Fibroblast of the aortic adventitia (primary cell): Measurements from ENCODE around the gene MAP6. TPM values are rescaled to one million over a fixed set of nuclear protein-coding genes. Genes with fewer than 3 reads are reported as not detected.
A peak's percentile ranks its signal among the peaks of the same experiment; 100 is the strongest.

ENCODE experiments used
- DNase-seq: peaks from one replicate; pipeline ENCODE4 v3.0.0-alpha.2; 2010; ENCODE audit warnings: low read depth
- H3K4me3 ChIP-seq: 2 replicates; pipeline ENCODE4 v1.5.1; 2011; ENCODE audit warnings: low read depth, mild to moderate bottlenecking, control low read depth, low read length, moderate library complexity
- CTCF ChIP-seq: IDR thresholded peaks from 2 replicates; pipeline ENCODE4 v1.5.1; 2011; ENCODE audit warnings: mild to moderate bottlenecking, low read length, control low read depth, inconsistent platforms; ENCODE audit not compliant: insufficient read depth
- total RNA-seq: library from RNA; depleted of rRNA; stranded (reverse); fragments of >200 nt; gene quantifications from 2 replicates; pipeline ENCODE4 v1.2.3, GENCODE V29; 2012; ENCODE audit warnings: low replicate concordance

MAP6 gene
- total RNA-seq, 1 donor: 10.0 TPM

GRCh38 chr11:75667255-75667830 is 1.5 kb downstream of the MAP6 start:
- TF ChIP-seq CTCF: no peak
- H3K4me3 ChIP-seq: peak overlapping the region; percentile 59
- DNase-seq: no peak

- DNase-seq: no peak
- TF ChIP-seq CTCF: no peak
- H3K4me3 ChIP-seq: no peak overlapping the region
Measured at GRCh38 chr11:75665990-75666389, 2.8 kb downstream of the MAP6 start.

- DNase-seq: no peak
- TF ChIP-seq CTCF: no peak
- no peak overlapping the region for H3K4me3 ChIP-seq
Measured at GRCh38 chr11:75665126-75665525, 3.7 kb downstream of the MAP6 start.

GRCh38 chr11:75664389-75664788 is 4.4 kb downstream of the MAP6 start:
- DNase-seq: no peak
- no peak overlapping the region for H3K4me3 ChIP-seq
- no peak for TF ChIP-seq CTCF

- no peak for TF ChIP-seq CTCF
- H3K4me3 ChIP-seq: no peak overlapping the region
- no peak for DNase-seq
Measured at GRCh38 chr11:75663808-75664207, 5.0 kb downstream of the MAP6 start.

- no peak overlapping the region for H3K4me3 ChIP-seq
- peak; percentile 20 for DNase-seq
- no peak for TF ChIP-seq CTCF
Measured at GRCh38 chr11:75659836-75660235, 9.0 kb downstream of the MAP6 start.
